Measurements from ENCODE around the gene TAC3.

GRCh38 chr12:56993346-56993745, 23.0 kb downstream of the TAC3 start:
- TF ChIP-seq CTCF (IDR thresholded peaks at IDR 0.05) (no peak), POLR2AphosphoS5 (IDR thresholded peaks at IDR 0.05) (no peak)
